Activated naive CD4-positive, alpha-beta T cell (primary cell): ENCODE data around the gene GZMA.
"Not testable (repeated sequence)": the region's sequence is repeated elsewhere in the genome, so short reads cannot be mapped to it uniquely, and the experiment has no call there.

ENCODE experiments used
- DNase-seq, 4 experiments: peaks; one replicate each; lab custom pipeline; 2025; lab: John Stamatoyannopoulos, UW

Gene GZMA

GRCh38 chr5:55102348-55102747 is at the start of gene GZMA:
Gene GZMA (plus strand): TSS chr5:55102646. CDS start chr5:55102683, 37 bp downstream.
- DNase-seq: no peak

DNA sequence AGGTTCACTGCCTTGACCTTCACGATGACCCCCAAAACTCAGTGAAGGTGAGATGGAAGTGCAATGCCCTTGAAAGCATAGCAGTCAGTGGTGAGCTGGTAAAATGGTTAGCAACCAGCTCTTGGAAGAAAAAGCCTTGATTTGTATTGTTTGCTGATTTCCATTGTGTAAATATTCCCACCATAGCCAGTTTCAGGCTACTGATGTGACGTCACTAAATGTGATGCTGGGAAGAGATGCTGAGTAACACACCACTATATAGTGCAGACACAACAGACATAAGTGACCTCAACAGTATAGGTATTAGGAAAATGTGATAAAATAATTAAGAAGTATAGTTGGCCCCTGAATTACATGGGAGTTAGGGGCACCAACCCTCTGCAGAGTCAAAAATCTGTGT is 47.3 kb upstream of the GZMA start:
- DNase-seq: no peak

DNA sequence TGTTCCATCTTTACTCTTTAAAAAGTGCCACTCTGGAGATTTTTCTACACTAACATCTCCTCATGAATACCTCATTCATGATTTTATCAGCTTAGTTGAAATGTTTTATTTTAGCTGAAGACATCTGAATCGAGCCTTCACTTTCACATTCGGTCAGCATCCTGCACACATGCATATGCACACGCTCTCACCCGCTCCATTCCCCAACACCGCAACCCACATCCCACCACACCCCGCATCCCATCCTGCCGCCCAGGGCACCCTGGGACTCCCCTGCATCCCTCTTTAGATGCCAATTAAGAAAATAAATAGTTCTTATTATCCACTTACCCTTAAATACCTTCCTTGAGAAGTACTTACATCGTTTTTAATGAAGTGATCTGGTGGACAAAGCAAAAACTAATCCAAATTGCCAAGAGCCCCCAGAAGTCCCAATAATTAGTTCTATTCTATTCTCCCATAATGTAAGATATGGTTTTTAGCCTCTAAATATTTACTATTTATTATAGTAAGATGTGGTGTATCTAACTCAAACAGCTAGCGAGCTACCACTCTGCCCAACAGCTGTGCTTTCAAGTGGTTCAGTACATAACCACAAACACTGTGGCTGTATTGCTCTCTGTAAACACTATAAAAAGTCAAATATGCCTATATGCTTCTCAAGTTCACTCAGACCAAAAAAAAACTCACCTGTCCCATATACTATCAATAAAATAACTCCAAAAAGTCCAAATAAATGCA is 40.2 kb upstream of the GZMA start:
- peak in 1 of 4 experiments; percentile 9 for DNase-seq

- DNase-seq: no peak
Observed at GRCh38 chr5:55063220-55063863, 39.1 kb upstream of the GZMA start.

- no peak for DNase-seq
Observed at GRCh38 chr5:55063899-55064298, 38.5 kb upstream of the GZMA start.

DNA sequence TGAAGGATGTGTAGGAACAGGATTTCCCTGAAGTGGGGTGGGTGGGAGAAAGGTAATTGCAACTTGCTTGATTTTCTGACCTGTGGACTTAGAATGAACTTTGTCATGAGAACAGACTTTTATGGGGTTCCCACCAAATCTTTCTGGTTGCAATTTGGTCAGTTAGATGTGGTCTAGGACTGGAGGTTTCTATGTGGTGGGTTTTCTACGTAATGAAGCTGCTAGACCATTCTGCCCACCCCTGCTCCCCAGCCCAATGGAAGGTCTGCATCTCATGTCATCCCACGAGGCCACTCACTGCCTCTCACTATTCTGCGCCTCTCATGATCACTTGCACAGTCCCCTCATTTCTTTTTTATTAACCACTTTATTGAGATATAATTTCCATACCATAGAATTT is 37.9 kb upstream of the GZMA start:
- DNase-seq: no peak

DNA sequence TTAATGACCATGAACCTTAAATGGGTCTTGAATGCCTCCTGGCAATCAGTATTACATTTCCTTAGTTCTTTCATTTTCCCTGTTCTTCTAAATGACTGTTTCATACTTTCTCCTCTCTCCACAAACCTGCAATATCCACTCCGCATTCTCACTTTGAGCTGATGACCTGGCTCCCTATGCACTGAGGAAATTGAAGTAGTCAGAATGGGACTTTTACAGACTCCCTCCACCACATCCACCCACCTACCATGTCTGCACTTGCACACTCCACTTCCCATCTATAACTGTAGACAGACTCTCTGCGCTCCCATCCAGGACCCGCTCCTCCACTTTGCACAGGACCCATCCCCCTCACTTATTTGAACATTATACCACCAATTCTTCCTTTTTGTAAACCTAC is 36.2 kb upstream of the GZMA start:
- no peak for DNase-seq

- no peak for DNase-seq
Observed at GRCh38 chr5:55070968-55071367, 31.5 kb upstream of the GZMA start.

GRCh38 chr5:55071413-55071812 is 31.0 kb upstream of the GZMA start:
- DNase-seq: no peak

GRCh38 chr5:55072666-55073065 is 29.8 kb upstream of the GZMA start:
- no peak for DNase-seq

- no peak for DNase-seq
Observed at GRCh38 chr5:55073211-55073610, 29.2 kb upstream of the GZMA start.

GRCh38 chr5:55081541-55081940 is 20.9 kb upstream of the GZMA start:
- DNase-seq: no peak

- DNase-seq: not testable (repeated sequence)
Observed at GRCh38 chr5:55089301-55089700, 13.1 kb upstream of the GZMA start.

GRCh38 chr5:55091011-55091410 is 11.4 kb upstream of the GZMA start:
- DNase-seq: not testable (repeated sequence)

GRCh38 chr5:55096182-55096581 is 6.3 kb upstream of the GZMA start:
- no peak for DNase-seq

DNA sequence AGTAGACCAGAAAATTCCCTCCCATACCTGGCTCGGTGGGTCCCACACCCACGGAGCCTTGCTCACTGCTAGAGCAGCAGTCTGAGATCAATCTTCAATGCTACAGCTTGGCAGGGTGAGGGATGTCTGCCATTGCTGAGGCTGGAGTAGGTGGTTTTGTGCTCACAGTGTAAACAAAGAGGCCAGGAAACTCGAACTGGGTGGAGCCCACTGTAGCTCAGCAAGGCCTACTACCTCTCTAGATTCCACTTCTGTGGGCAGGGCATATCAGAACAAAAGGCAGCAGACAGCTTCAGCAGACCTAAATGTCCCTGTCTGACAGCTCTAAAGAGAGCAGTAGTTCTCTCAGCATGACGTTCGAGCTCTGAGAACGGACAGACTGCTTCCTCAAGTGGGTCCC is 5.6 kb upstream of the GZMA start:
- DNase-seq: peak in 2 of 4 experiments; percentile 23 to 34

GRCh38 chr5:55101148-55101547 is 1.3 kb upstream of the GZMA start:
- DNase-seq: not testable (repeated sequence)

GRCh38 chr5:55101556-55102276 is 730 bp upstream of the GZMA start:
- no peak for DNase-seq

- no peak for DNase-seq
Observed at GRCh38 chr5:55104036-55104772, 1.8 kb downstream of the GZMA start.

DNA sequence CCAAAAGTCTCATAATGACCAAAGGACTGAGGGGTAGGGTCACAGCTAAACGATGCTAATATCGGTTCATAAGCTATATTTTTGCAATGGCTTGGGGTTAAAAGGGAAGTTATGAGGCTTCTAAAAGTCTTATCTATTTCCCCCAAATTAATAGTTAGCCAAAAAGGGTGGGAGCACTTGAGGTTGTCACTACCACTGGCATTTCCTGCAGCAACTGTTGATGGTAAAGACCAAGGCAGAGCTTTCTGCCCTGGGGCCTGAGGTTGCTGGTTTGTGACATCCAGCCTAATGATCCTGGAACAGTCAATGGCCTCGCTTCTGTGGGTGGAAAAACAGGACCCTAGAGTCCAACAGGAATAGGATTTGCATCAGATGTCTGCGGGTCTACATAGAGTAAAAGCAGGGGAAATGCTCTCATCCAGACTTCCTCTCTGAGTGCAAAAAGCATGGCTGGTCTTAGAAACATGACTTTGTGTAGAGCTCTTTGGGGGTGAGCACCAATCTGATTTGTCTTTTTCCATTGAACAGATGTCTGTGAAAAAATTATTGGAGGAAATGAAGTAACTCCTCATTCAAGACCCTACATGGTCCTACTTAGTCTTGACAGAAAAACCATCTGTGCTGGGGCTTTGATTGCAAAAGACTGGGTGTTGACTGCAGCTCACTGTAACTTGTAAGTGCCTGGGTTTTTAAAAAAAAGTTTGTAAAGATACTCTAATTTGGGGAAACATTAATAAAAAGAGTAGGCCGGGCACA is 2.7 kb downstream of the GZMA start:
- no peak for DNase-seq

GRCh38 chr5:55105976-55106375 is 3.5 kb downstream of the GZMA start:
- not testable (repeated sequence) for DNase-seq

- no peak for DNase-seq
Observed at GRCh38 chr5:55108661-55109060, 6.2 kb downstream of the GZMA start.
